ENCODE results near the gene SRP68. TPM values are rescaled to one million over a fixed set of nuclear protein-coding genes. Genes with fewer than 3 reads are reported as not detected.

The SRP68 gene
- total RNA-seq = 29.4 and 33.4 TPM in 2 replicates

GRCh38 chr17:76072148-76072858 lies at the start of gene SRP68:
TSS of gene SRP68 (minus strand) at chr17:76072517. CDS start at chr17:76072491, 26 bp downstream.

GRCh38 chr17:76103274-76104139 lies 31.2 kb upstream of the SRP68 start, which contains the start of gene EXOC7:
TSS of gene EXOC7 (minus strand) at chr17:76103787. CDS start at chr17:76103692, 95 bp downstream.

GRCh38 chr17:76078860-76079534 lies 6.7 kb upstream of the SRP68 start, which contains the start of gene ZACN:
TSS of gene ZACN (plus strand) at chr17:76079182. CDS start at chr17:76079265, 83 bp downstream.

GRCh38 chr17:76074390-76075363 lies 2.4 kb upstream of the SRP68 start, which contains the start of gene GALR2:
TSS of gene GALR2 (plus strand) at chr17:76074781. CDS start at chr17:76074884, 103 bp downstream.

GRCh38 chr17:76027159-76027839 lies 45.0 kb downstream of the SRP68 start, which contains the start of gene EVPL:
TSS of gene EVPL (minus strand) at chr17:76027306. CDS start at chr17:76027198, 108 bp downstream.

GRCh38 chr17:76000755-76001521 lies 71.4 kb downstream of the SRP68 start, which contains the start of gene CDK3:
TSS of gene CDK3 (plus strand) at chr17:76000855. CDS start at chr17:76001426, 571 bp downstream.

Small RNAs within 50 kb of the gene (small RNA-seq; reads per million reads assigned to genes)
- 0.08 reads per million for gene MIR6868

Other genes with a start within 250 kb of the SRP68 start
- gene UNC13D, start 228.1 kb downstream of the SRP68 start, total RNA-seq = 0.76 and 3.9 TPM in 2 replicates
- gene WBP2, start 217.2 kb downstream of the SRP68 start, total RNA-seq = 28.4 and 51.6 TPM in 2 replicates
- gene TRIM47, start 193.9 kb downstream of the SRP68 start, total RNA-seq = 61.9 and 66.6 TPM in 2 replicates
- gene TRIM65, start 175.6 kb downstream of the SRP68 start, total RNA-seq = 30.4 and 35.6 TPM in 2 replicates
- 41.0 and 42.8 TPM in 2 replicates for gene MRPL38, start 167.6 kb downstream of the SRP68 start, total RNA-seq
- 5.5 and 7.2 TPM in 2 replicates for gene FBF1, start 131.5 kb downstream of the SRP68 start, total RNA-seq
- gene ACOX1, start 93.4 kb downstream of the SRP68 start, total RNA-seq = 57.5 and 70.3 TPM in 2 replicates
- 18.7 and 21.6 TPM in 2 replicates for gene TEN1, start 93.3 kb downstream of the SRP68 start, total RNA-seq
- gene CDK3, start 71.7 kb downstream of the SRP68 start, total RNA-seq = 0.33 and 1.5 TPM in 2 replicates
- not detected in 2 replicates for gene EVPL, start 45.2 kb downstream of the SRP68 start, total RNA-seq
- gene GALR2, start 2.3 kb upstream of the SRP68 start, total RNA-seq = not detected in 2 replicates
- not detected in 2 replicates for gene ZACN, start 6.7 kb upstream of the SRP68 start, total RNA-seq
- gene EXOC7, start 31.3 kb upstream of the SRP68 start, total RNA-seq = 102 and 107 TPM in 2 replicates
- gene FOXJ1, start 68.7 kb upstream of the SRP68 start, total RNA-seq = not detected in 2 replicates
- 0.29 and 0.65 TPM in 2 replicates for gene RNF157, start 168.0 kb upstream of the SRP68 start, total RNA-seq
- gene UBALD2, start 192.8 kb upstream of the SRP68 start, total RNA-seq = 8.4 and 11.1 TPM in 2 replicates
- 2.0 and 3.2 TPM in 2 replicates for gene QRICH2, start 235.8 kb upstream of the SRP68 start, total RNA-seq

Measured in vein endothelial cell (primary cell).